Trophoblast cell (in vitro differentiated cells and primary cell): ENCODE results near the gene MGA.

ENCODE experiments used
- DNase-seq, 2 donors: peaks; one replicate each; pipeline ENCODE4 v3.0.0-alpha.2; 2016
- H2AFZ ChIP-seq: 2 replicates; pipeline ENCODE4 v1.6.1; 2013; ENCODE audit warnings: low read length, moderate library complexity, mild to moderate bottlenecking; ENCODE audit not compliant: insufficient read depth, poor library complexity
- H2AK5ac ChIP-seq: 2 replicates; pipeline ENCODE4 v1.6.1; 2013; ENCODE audit warnings: mild to moderate bottlenecking, low read length
- H2BK120ac ChIP-seq: 2 replicates; pipeline ENCODE4 v1.6.1; 2013; ENCODE audit warnings: low read length, mild to moderate bottlenecking, moderate library complexity; ENCODE audit not compliant: insufficient read depth, poor library complexity
- H2BK12ac ChIP-seq: 2 replicates; pipeline ENCODE4 v1.6.1; 2013; ENCODE audit warnings: mild to moderate bottlenecking, low read length, moderate library complexity
- H2BK5ac ChIP-seq: 2 replicates; pipeline ENCODE4 v1.6.1; 2013; ENCODE audit warnings: low read length, low read depth, moderate library complexity, mild to moderate bottlenecking; ENCODE audit not compliant: poor library complexity
- H3K14ac ChIP-seq: 2 replicates; pipeline ENCODE4 v1.6.1; 2013; ENCODE audit warnings: mild to moderate bottlenecking, low read length
- H3K18ac ChIP-seq: 2 replicates; pipeline ENCODE4 v1.6.1; 2013; ENCODE audit warnings: mild to moderate bottlenecking, low read length
- H3K23ac ChIP-seq: 2 replicates; pipeline ENCODE4 v1.6.1; 2013; ENCODE audit warnings: low read length
- H3K27ac ChIP-seq: 2 replicates; pipeline ENCODE4 v1.5.1; 2013; ENCODE audit warnings: low read depth, mild to moderate bottlenecking, inconsistent platforms, low read length, moderate library complexity
- H3K27me3 ChIP-seq: 2 replicates; pipeline ENCODE4 v1.6.1; 2013; ENCODE audit warnings: inconsistent platforms, mild to moderate bottlenecking, low read length, moderate library complexity; ENCODE audit not compliant: insufficient read depth
- H3K36me3 ChIP-seq, 2 experiments: 1 replicate in 1 of 2; 2 replicates in 1 of 2; pipeline ENCODE4 v1.6.1; 2013; ENCODE audit warnings: low read length in 2 of 2, mild to moderate bottlenecking in 2 of 2, moderate library complexity in 1 of 2; ENCODE audit not compliant: insufficient read depth in 2 of 2, control insufficient read depth in 1 of 2
- H3K4ac ChIP-seq: 2 replicates; pipeline ENCODE4 v1.6.1; 2013; ENCODE audit warnings: low read depth, mild to moderate bottlenecking, low read length, moderate library complexity
- H3K4me1 ChIP-seq, 2 experiments: 1 replicate in 1 of 2; 2 replicates in 1 of 2; pipeline ENCODE4 v1.6.1; 2013; ENCODE audit warnings: low read length in 2 of 2, mild to moderate bottlenecking in 2 of 2, moderate library complexity in 1 of 2; ENCODE audit not compliant: insufficient read depth in 2 of 2, control insufficient read depth in 1 of 2
- H3K4me2 ChIP-seq: 2 replicates; pipeline ENCODE4 v1.6.1; 2013; ENCODE audit warnings: inconsistent platforms, mild to moderate bottlenecking, low read length, moderate library complexity
- H3K4me3 ChIP-seq: 2 replicates; pipeline ENCODE4 v1.5.1; 2013; ENCODE audit warnings: mild to moderate bottlenecking, low read depth, low read length, inconsistent platforms
- H3K79me1 ChIP-seq: one replicate; pipeline ENCODE4 v1.6.1; 2013; ENCODE audit warnings: low read length
- H3K79me2 ChIP-seq: 2 replicates; pipeline ENCODE4 v1.6.1; 2013; ENCODE audit warnings: low read length, mild to moderate bottlenecking; ENCODE audit not compliant: control insufficient read depth, insufficient read depth, poor library complexity
- H3K9ac ChIP-seq: 2 replicates; pipeline ENCODE4 v1.6.1; 2013; ENCODE audit warnings: mild to moderate bottlenecking, low read length
- H3K9me3 ChIP-seq: 2 replicates; pipeline ENCODE4 v1.6.1; 2013; ENCODE audit warnings: low read depth, mild to moderate bottlenecking, control low read depth, inconsistent platforms, low read length; ENCODE audit not compliant: insufficient read depth
- H4K12ac ChIP-seq: 2 replicates; pipeline ENCODE4 v1.6.1; 2013; ENCODE audit warnings: low read depth, mild to moderate bottlenecking, low read length, moderate library complexity
- H4K8ac ChIP-seq: 2 replicates; pipeline ENCODE4 v1.6.1; 2013; ENCODE audit warnings: low read depth, mild to moderate bottlenecking, low read length, moderate library complexity
- H4K91ac ChIP-seq: one replicate; pipeline ENCODE4 v1.6.1; 2013; ENCODE audit warnings: low read depth, mild to moderate bottlenecking, low read length, moderate library complexity
- WGBS: extraction: QIAGEN DNeasy Blood & Tissue Kit; methylation state at CpG from one replicate; pipeline ENCODE4 v1.1.7; 2013; ENCODE audit warnings: missing lambda C conversion rate; ENCODE audit not compliant: insufficient read length, insufficient coverage; ENCODE audit errors: extremely low coverage; 5-methylcytosine and 5-hydroxymethylcytosine counted together

The MGA gene

GRCh38 chr15:41648770-41649169 lies 11.4 kb upstream of the MGA start:
- Histone ChIP-seq H3K4me1 (no peaks in the 10 kb centered on the region), H2AFZ (no peak overlapping the region), H4K91ac (no peak overlapping the region), H3K4me3 (no peak overlapping the region), H2BK120ac (no peak overlapping the region), H3K14ac (no peak overlapping the region), H3K23ac (no peak overlapping the region), H3K27me3 (no peaks in the 10 kb centered on the region), H4K8ac (no peak overlapping the region), H3K27ac (no peak overlapping the region), H3K36me3 (no peaks in the 10 kb centered on the region), H2BK12ac (no peak overlapping the region), H2BK5ac (no peak overlapping the region), H2AK5ac (no peak overlapping the region), H3K18ac (no peak overlapping the region), H3K79me1 (no peaks in the 10 kb centered on the region), H3K9me3 (no peaks in the 10 kb centered on the region), H3K4me2 (no peak overlapping the region), H3K9ac (no peak overlapping the region), H3K4ac (no peak overlapping the region), H3K79me2 (no peaks in the 10 kb centered on the region), H4K12ac (no peak overlapping the region)
- no CpG with 5 or more reads among the region's 1 CpG for WGBS
- DNase-seq = no peak

GRCh38 chr15:41650806-41651205 lies 9.4 kb upstream of the MGA start:
- no peak for DNase-seq
- Histone ChIP-seq H2BK12ac (no peak overlapping the region), H3K4ac (no peak overlapping the region), H3K36me3 (no peaks in the 10 kb centered on the region), H3K27me3 (no peaks in the 10 kb centered on the region), H2BK5ac (no peak overlapping the region), H3K27ac (no peak overlapping the region), H3K4me3 (no peak overlapping the region), H2AFZ (no peak overlapping the region), H4K12ac (no peak overlapping the region), H3K4me2 (no peak overlapping the region), H3K4me1 (no peaks in the 10 kb centered on the region), H3K14ac (no peak overlapping the region), H3K23ac (no peak overlapping the region), H3K9me3 (no peaks in the 10 kb centered on the region), H3K18ac (no peak overlapping the region), H3K9ac (no peak overlapping the region), H4K91ac (no peak overlapping the region), H2BK120ac (no peak overlapping the region), H2AK5ac (no peak overlapping the region), H3K79me1 (no peaks in the 10 kb centered on the region), H4K8ac (no peak overlapping the region), H3K79me2 (no peaks in the 10 kb centered on the region)
- WGBS = no CpG with 5 or more reads among the region's 1 CpG

DNA sequence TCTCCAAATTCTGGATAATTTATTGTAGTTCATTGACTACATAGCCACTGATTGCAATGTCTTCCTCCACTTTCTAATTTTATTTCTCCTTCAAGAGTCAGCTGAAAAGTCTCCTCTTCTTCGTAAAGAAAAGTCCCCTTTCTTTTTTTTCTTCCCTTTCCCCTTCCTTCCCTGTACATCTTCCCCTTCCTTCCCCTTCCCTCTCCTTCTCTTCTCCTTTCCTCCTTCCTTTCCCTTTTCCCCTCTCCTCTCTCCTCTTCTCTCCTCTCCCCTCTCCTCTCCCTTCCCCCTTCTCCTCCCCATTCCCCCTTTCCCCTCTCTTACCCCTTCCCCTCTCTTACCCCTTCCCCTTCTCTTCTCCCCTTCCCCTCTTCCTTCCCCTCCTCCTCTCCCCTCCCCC lies 8.8 kb upstream of the MGA start:
- H4K8ac ChIP-seq = no peak overlapping the region
- no peak overlapping the region for H2AK5ac ChIP-seq
- no peak overlapping the region for H3K23ac ChIP-seq
- WGBS = no CpG with 5 or more reads among the region's 1 CpG
- H3K9ac ChIP-seq = no peak overlapping the region
- no peak overlapping the region for H3K27ac ChIP-seq
- H3K79me2 ChIP-seq = no peaks in the 10 kb centered on the region
- H3K4me3 ChIP-seq = no peak overlapping the region
- no peaks in the 10 kb centered on the region for H3K9me3 ChIP-seq
- no peak for DNase-seq
- H4K91ac ChIP-seq = no peak overlapping the region
- no peak overlapping the region for H4K12ac ChIP-seq
- H3K4me2 ChIP-seq = no peak overlapping the region
- H2BK12ac ChIP-seq = no peak overlapping the region
- no peaks in the 10 kb centered on the region for H3K36me3 ChIP-seq
- no peak overlapping the region for H2BK120ac ChIP-seq
- H3K4me1 ChIP-seq = no peaks in the 10 kb centered on the region
- H2BK5ac ChIP-seq = no peak overlapping the region
- no peak overlapping the region for H3K14ac ChIP-seq
- no peaks in the 10 kb centered on the region for H3K79me1 ChIP-seq
- H3K18ac ChIP-seq = no peak overlapping the region
- no peak overlapping the region for H3K4ac ChIP-seq
- no peak overlapping the region for H2AFZ ChIP-seq
- no peaks in the 10 kb centered on the region for H3K27me3 ChIP-seq

GRCh38 chr15:41653760-41654159 lies 6.4 kb upstream of the MGA start:
- no peak overlapping the region for H4K12ac ChIP-seq
- no CpG with 5 or more reads among the region's 3 CpGs for WGBS
- no peak for DNase-seq

More at GRCh38 chr15:41653760-41654159, 6.4 kb upstream of the MGA start:
- Histone ChIP-seq H2BK120ac (no peak overlapping the region), H4K91ac (no peak overlapping the region), H3K4me2 (no peak overlapping the region), H3K9ac (no peak overlapping the region), H3K36me3 (no peaks in the 10 kb centered on the region), H3K9me3 (no peaks in the 10 kb centered on the region), H3K18ac (no peak overlapping the region), H3K79me2 (no peaks in the 10 kb centered on the region), H2AFZ (no peak overlapping the region), H2BK5ac (no peak overlapping the region), H4K8ac (no peak overlapping the region), H3K23ac (no peak overlapping the region), H2BK12ac (no peak overlapping the region), H3K27ac (no peak overlapping the region), H3K4me3 (no peak overlapping the region), H3K14ac (no peak overlapping the region), H3K4ac (no peak overlapping the region), H3K27me3 (no peaks in the 10 kb centered on the region), H3K79me1 (no peaks in the 10 kb centered on the region), H3K4me1 (no peaks in the 10 kb centered on the region), H2AK5ac (no peak overlapping the region)
